ENCODE measurements around the gene CACNA2D2. TPM values are rescaled to one million over a fixed set of nuclear protein-coding genes. Genes with fewer than 3 reads are reported as not detected.

Gene CACNA2D2
- total and polyA plus RNA-seq, 2 of the 13 experiments (the other 11 are each of a cell fraction or from before 2014, with no cell fraction given) = not detected

- TF ChIP-seq CSRNP1 (CRISPR knock-in tag; IDR thresholded peaks at IDR 0.05) (0 out of 2 replicates have a peak, but pooled peaks have one; percentile 9), ZNF619 (CRISPR knock-in tag; IDR thresholded peaks at IDR 0.05) (no peak), ZNF850 (CRISPR knock-in tag; conservative IDR thresholded peaks at IDR 0.05) (no peak), ZNF775 (CRISPR knock-in tag; IDR thresholded peaks at IDR 0.05; ENCODE audit: borderline replicate concordance) (no peak), ZNF652 (CRISPR knock-in tag; IDR thresholded peaks at IDR 0.05; ENCODE audit: borderline replicate concordance, low read depth) (no peak), SPEN (CRISPR knock-in tag; IDR thresholded peaks at IDR 0.05; ENCODE audit: low read depth) (peak; percentile 62), RXRB (CRISPR knock-in tag; IDR thresholded peaks at IDR 0.05; ENCODE audit: borderline replicate concordance) (peak; percentile 77), SALL2 (CRISPR knock-in tag; IDR thresholded peaks at IDR 0.05) (peak; percentile 7; the same call in 1 of the 2 replicates), ZNF768 (CRISPR knock-in tag; IDR thresholded peaks at IDR 0.05) (peak; percentile 25; the same call in 1 of the 2 replicates), CREB3 (CRISPR knock-in tag; IDR thresholded peaks at IDR 0.05) (peak; percentile 61; the same call in 1 of the 2 replicates), SIX4 (CRISPR knock-in tag; IDR thresholded peaks at IDR 0.05) (no peak), KLF16 (CRISPR knock-in tag; IDR thresholded peaks at IDR 0.05) (peak in 1 of 2 experiments; percentile 11; a peak in 1 of 4 replicates), SMYD3 (CRISPR knock-in tag; IDR thresholded peaks at IDR 0.05) (no peak), SP1 (IDR thresholded peaks at IDR 0.05) (no peak), SP1 (CRISPR knock-in tag; IDR thresholded peaks at IDR 0.05) (peak; percentile 83; the same call in 1 of the 2 replicates), E2F5 (CRISPR knock-in tag; conservative IDR thresholded peaks at IDR 0.05) (no peak), ZFP82 (CRISPR knock-in tag; IDR thresholded peaks at IDR 0.05; ENCODE audit: borderline replicate concordance) (no peak), ZNF644 (CRISPR knock-in tag; IDR thresholded peaks at IDR 0.05; ENCODE audit: low read depth) (no peak), JUND (CRISPR knock-in tag; IDR thresholded peaks at IDR 0.05) (no peak), GMEB2 (CRISPR knock-in tag; IDR thresholded peaks at IDR 0.05; ENCODE audit: low read depth) (no peak), REL (CRISPR knock-in tag; conservative IDR thresholded peaks at IDR 0.05) (no peak), ZNF432 (CRISPR knock-in tag; IDR thresholded peaks at IDR 0.05; ENCODE audit: borderline replicate concordance) (no peak), CCAR2 (optimal IDR thresholded peaks at IDR 0.05; ENCODE audit: low read depth, low read length) (no peak), SMAD9 (CRISPR knock-in tag; IDR thresholded peaks at IDR 0.05) (no peak), HOXA5 (CRISPR knock-in tag; IDR thresholded peaks at IDR 0.05) (0 out of 2 replicates have a peak, but pooled peaks have one; percentile 56)
Measured at GRCh38 chr3:50321336-50322114, 181.9 kb downstream of the CACNA2D2 start (continued).

Measured in HepG2 (cell line).